Epithelial cell of esophagus (primary cell): Measurements from ENCODE around the gene ASB8.

Experiments
- DNase-seq: peaks from one replicate; pipeline ENCODE4 v3.0.0; 2010; ENCODE audit warnings: low read depth
- H3K4me3 ChIP-seq: 2 replicates; pipeline ENCODE4 v1.5.1; 2011; ENCODE audit warnings: mild to moderate bottlenecking, low read length, control low read depth
- TF ChIP-seq, protein P1 (sequence below): IDR thresholded peaks from 2 replicates; pipeline ENCODE4 v1.5.1; 2011; ENCODE audit warnings: low read depth, mild to moderate bottlenecking, low read length, control low read depth, inconsistent platforms; ENCODE audit not compliant: insufficient read depth; ENCODE audit errors: missing control alignments

ASB8 gene, protein sequence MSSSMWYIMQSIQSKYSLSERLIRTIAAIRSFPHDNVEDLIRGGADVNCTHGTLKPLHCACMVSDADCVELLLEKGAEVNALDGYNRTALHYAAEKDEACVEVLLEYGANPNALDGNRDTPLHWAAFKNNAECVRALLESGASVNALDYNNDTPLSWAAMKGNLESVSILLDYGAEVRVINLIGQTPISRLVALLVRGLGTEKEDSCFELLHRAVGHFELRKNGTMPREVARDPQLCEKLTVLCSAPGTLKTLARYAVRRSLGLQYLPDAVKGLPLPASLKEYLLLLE

DNA sequence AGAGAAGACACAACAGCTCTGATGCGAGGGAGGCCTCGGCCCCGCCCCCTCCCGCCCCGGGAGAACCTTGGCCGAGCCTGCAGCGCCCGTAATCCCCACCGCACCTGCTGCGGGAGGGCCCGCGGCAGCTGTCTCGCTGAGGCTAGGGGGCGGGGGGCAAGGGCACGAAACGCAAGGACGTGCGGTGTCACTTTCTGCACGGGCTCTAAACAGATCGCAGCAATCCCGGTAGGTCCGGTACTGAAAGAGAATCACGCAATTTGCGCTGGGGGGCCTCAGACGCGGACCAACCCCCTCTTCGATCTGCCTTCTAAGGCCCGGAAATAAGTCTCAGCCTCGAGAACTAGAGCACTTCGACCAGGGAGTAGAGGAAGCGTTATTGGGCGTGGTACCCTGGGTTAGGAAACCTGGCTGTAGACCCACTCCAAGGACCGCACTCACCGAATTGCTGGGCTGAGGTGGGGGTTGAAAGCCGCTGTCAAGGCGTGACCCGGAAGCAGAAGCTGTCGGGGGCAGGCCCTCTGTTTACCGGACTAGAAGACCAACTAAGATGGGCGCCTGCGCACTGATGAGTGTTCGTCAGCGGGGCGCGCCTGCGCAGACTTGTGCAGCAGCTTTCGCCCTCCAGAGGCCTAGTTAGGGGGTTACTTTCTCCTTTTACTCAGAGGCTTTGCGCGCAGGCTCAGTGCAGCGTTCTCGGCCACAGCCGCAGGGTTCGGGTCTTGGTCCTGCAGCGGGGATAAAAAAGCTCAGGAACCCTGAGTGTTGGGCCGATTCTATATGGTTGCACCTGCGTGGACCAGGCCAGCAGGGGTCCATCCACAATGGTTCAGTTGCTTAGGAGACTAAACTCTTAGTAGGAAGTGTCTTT, at the start of gene ASB8:
ASB8 (minus strand) TSS at position 498 of the 871 bp plus-strand sequence. CDS start 4,019 bp downstream, outside the sequence.
- DNase-seq = peak; percentile 96
- TF ChIP-seq, protein P1, sequence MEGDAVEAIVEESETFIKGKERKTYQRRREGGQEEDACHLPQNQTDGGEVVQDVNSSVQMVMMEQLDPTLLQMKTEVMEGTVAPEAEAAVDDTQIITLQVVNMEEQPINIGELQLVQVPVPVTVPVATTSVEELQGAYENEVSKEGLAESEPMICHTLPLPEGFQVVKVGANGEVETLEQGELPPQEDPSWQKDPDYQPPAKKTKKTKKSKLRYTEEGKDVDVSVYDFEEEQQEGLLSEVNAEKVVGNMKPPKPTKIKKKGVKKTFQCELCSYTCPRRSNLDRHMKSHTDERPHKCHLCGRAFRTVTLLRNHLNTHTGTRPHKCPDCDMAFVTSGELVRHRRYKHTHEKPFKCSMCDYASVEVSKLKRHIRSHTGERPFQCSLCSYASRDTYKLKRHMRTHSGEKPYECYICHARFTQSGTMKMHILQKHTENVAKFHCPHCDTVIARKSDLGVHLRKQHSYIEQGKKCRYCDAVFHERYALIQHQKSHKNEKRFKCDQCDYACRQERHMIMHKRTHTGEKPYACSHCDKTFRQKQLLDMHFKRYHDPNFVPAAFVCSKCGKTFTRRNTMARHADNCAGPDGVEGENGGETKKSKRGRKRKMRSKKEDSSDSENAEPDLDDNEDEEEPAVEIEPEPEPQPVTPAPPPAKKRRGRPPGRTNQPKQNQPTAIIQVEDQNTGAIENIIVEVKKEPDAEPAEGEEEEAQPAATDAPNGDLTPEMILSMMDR = peak; percentile 51
- peak within 1 kb of the TSS; percentile 95 for H3K4me3 ChIP-seq

DNA sequence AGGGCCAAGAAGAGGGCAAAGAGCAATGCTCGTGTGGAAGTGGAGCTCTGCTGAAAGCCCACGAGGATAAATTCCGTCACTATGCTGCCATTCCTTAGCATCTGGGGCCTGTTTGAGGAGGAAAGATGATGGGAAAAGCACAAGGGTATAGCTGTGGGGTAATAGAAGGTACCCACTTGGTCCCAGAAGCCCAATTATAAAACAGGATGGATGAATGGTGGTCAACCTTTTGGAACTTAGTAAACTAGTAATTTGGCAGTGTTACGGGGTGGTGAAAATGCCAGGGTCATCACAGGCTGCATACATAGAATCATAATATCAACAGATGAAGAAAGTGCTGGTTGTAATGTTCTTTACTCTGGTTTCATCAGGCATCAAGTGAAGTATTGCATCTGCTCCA, 45.9 kb upstream of the ASB8 start, which contains the start of gene OR10AD1:
OR10AD1 (minus strand) TSS at position 101 of the 400 bp plus-strand sequence; CDS start at position 101, 0 bp downstream.
- TF ChIP-seq, protein P1 = no peak
- DNase-seq = no peak
- H3K4me3 ChIP-seq = no peak within 1 kb of the TSS

DNA sequence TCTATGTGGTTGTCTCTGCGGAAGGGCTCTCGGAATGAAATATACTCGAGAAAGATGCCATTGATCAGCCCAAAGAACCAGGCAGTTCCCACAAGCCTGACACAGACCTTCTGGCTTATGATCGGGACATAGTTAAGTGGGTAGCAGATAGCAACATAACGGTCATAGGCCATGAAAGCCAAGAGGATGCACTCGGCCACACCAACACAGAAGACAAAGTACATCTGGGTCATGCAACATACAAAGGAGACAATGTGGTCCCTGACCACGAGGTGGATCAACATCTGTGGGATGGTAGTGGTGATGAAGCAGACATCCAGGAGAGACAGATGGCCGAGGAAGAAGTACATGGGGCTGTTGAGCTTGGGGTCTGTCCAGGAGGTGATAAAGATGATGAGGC, 45.5 kb upstream of the ASB8 start:
- DNase-seq = no peak
- H3K4me3 ChIP-seq = no peak overlapping the region
- TF ChIP-seq, protein P1 = no peak

GRCh38 chr12:48201516-48201915, 44.2 kb upstream of the ASB8 start:
- H3K4me3 ChIP-seq = no peak overlapping the region
- TF ChIP-seq, protein P1 = no peak
- DNase-seq = no peak

- TF ChIP-seq, protein P1 = no peak
- H3K4me3 ChIP-seq = no peak overlapping the region
- DNase-seq = no peak
These were observed 43.8 kb upstream of the ASB8 start for GRCh38 chr12:48201091-48201490.

GRCh38 chr12:48199774-48200221, 42.5 kb upstream of the ASB8 start:
- TF ChIP-seq, protein P1 = no peak
- H3K4me3 ChIP-seq = no peak overlapping the region
- no peak for DNase-seq
